Esophagus muscularis mucosa (tissue), 4 donors: ENCODE results near the gene SH3TC2. TPM values are rescaled to one million over a fixed set of nuclear protein-coding genes. Genes with fewer than 3 reads are reported as not detected.

ENCODE experiments used
- DNase-seq: peaks from one replicate; pipeline ENCODE4 v3.0.0-alpha.2; 2017; ENCODE audit errors: extremely low spot score
- H3K27ac ChIP-seq, 4 donors: fragments of 200-600 bp; sonication (generic); replicated peaks in 1 of 4; 1 replicate in 3 of 4; 2 replicates in 1 of 4; pipeline ENCODE4 v1.5.1; 2016 to 2019; ENCODE audit warnings: mild to moderate bottlenecking in 1 of 4
- H3K27me3 ChIP-seq, 4 donors: fragments of 200-600 bp; sonication (generic); one replicate each; pipeline versions ENCODE4 v1.5.1 to v1.6.0; 2016 to 2019
- H3K36me3 ChIP-seq, 4 donors: fragments of 200-600 bp; sonication (generic); one replicate each; pipeline ENCODE4 v1.5.1; 2016 to 2019
- H3K4me1 ChIP-seq, 4 donors: fragments of 200-600 bp; sonication (generic); one replicate each; pipeline ENCODE4 v1.5.1; 2016 to 2019
- H3K4me3 ChIP-seq, 4 donors: fragments of 200-600 bp; sonication (generic); 1 replicate in 2 of 4; 2 replicates in 2 of 4; pipeline ENCODE4 v1.5.1; 2016 to 2019; ENCODE audit warnings: mild to moderate bottlenecking in 4 of 4, moderate library complexity in 1 of 4
- H3K9me3 ChIP-seq, 4 donors: fragments of 200-600 bp; sonication (generic); 1 replicate in 3 of 4; 2 replicates in 1 of 4; pipeline ENCODE4 v1.5.1; 2016 to 2019
- CTCF ChIP-seq, 3 experiments: fragments of 200-600 bp in 2 of 3; fragments of 450-650 bp in 1 of 3; sonication (generic) in 2 of 3; IDR thresholded peaks; one replicate each; pipeline ENCODE4 v1.5.1; 2017 to 2019; ENCODE audit warnings: antibody characterized with exemption in 3 of 3, mild to moderate bottlenecking in 2 of 3, moderate library complexity in 1 of 3
- EP300 ChIP-seq: sonication (generic); formaldehyde crosslinking; IDR thresholded peaks from one replicate; pipeline ENCODE4 v1.6.1; 2017; ENCODE audit warnings: antibody characterized with exemption
- POLR2A ChIP-seq: fragments of 450-650 bp; IDR thresholded peaks from one replicate; pipeline ENCODE4 v1.6.1; 2017; ENCODE audit warnings: antibody characterized with exemption, moderate library complexity, mild to moderate bottlenecking, low read depth
- POLR2AphosphoS5 ChIP-seq, 2 donors: sonication (generic); formaldehyde crosslinking; IDR thresholded peaks; one replicate each; pipeline ENCODE4 v1.6.1; 2017; ENCODE audit warnings: antibody characterized with exemption in 2 of 2
- WGBS: methylation state at CpG from one replicate; pipeline ENCODE4 v1.1.5; 2018; 5-methylcytosine and 5-hydroxymethylcytosine counted together
- intact Hi-C: fragments of 100-400 bp; cut with DNase I; formaldehyde crosslinking; loops from one replicate; pipeline ENCODE4 v1.15.1; 2023
- total RNA-seq, 4 donors: library from RNA; depleted of rRNA; stranded (reverse); fragments of >200 nt; gene quantifications; one replicate each; pipeline versions ENCODE4 v1.1.0 to v1.2.1, GENCODE V29; 2016

SH3TC2 gene
- total RNA-seq, 4 donors from 2014 or later, result 0.84 to 2.4 (median 1.7) TPM

DNA sequence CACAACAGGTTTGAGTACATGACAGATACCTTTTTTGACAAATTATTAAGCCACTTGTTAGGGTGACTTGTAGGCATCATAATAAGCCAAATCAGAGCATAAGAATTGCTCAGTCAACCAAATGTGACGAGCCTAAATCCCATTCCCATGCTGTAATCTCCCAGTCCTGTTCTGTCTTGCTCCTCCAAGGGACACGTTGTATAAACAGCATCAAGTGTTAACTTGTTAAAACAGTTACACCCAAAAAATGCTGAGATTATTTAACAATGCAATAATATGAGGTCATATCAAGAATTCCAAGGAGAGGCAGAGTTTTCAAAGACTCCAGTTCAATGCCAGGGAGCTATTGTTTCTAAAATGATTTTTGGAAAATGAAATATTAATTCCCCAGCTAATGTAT, 76.2 kb downstream of the SH3TC2 start:
- intact Hi-C loops, result no loop called here
- TF ChIP-seq EP300, result no peak
- no peak for TF ChIP-seq CTCF (IDR thresholded peaks at IDR 0.05)
- no peak for TF ChIP-seq POLR2A
- no peak for TF ChIP-seq POLR2AphosphoS5 (IDR thresholded peaks at IDR 0.05)
- no peaks in the 10 kb centered on the region for H3K27me3 ChIP-seq
- no peak overlapping the region for H3K4me3 ChIP-seq
- no peaks in the 10 kb centered on the region for H3K9me3 ChIP-seq
- no peak overlapping the region for H3K27ac ChIP-seq
- H3K4me1 ChIP-seq, result peaks cover 1 to 3% (median 2%) of the 10 kb centered on the region in 4 donors
- no peak for DNase-seq
- 73% methylated on average over 2 of the region's 2 CpGs for WGBS
- H3K36me3 ChIP-seq, result no peaks in the 10 kb centered on the region

DNA sequence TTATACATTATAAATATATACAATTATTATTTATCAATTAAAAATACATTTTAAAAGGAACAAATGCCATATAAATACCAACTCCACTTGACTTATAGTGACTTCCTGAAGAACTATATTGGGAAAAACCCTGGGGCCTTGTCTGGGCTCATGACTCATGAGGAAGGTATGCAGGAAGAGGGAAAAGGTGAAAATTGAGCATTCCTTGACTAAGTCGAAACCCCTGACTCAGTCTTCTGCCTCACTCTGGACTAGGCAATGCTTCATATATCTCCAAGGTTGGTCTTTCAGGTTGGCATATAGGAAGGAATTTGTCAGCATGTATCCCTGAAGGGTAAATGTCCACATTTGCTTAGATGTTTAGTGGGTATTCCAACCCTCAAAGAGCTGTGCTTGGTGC, 78.5 kb downstream of the SH3TC2 start:
- Histone ChIP-seq H3K4me1 (peaks cover 3 to 17% (median 9%) of the 10 kb centered on the region in 4 donors), H3K27ac (no peak overlapping the region), H3K36me3 (no peaks in the 10 kb centered on the region), H3K4me3 (no peak overlapping the region), H3K27me3 (no peaks in the 10 kb centered on the region), H3K9me3 (no peaks in the 10 kb centered on the region)
- WGBS, result 56% methylated on average over 1 of the region's 1 CpG
- TF ChIP-seq POLR2A (no peak), EP300 (no peak), POLR2AphosphoS5 (IDR thresholded peaks at IDR 0.05) (no peak), CTCF (IDR thresholded peaks at IDR 0.05) (no peak)
- no peak for DNase-seq
- intact Hi-C loops, result no loop called here

DNA sequence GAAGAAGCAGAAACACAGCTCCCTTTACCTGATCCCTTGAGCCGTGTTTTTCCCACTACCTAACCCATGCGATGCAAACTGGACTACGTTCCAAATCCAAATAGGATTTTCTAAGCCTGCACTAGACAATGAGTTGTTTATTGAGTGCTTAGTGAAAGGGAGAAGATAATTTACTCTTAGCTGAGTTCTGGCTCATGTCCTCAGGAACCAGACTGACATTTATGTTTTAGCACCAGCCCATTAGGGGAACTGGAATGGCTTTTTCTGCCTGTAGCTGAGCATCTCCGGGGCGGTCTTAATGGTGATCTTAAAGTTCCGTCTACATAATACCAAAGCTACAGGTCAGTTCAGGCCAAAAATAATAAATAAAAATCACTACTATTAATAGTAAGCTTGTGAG, 81.5 kb downstream of the SH3TC2 start:
- 35% methylated on average over 6 of the region's 6 CpGs for WGBS
- intact Hi-C loops, result no loop called here

GRCh38 chr5:148980731-148981130, 82.1 kb downstream of the SH3TC2 start:
- intact Hi-C loops, result no loop called here
- no peaks in the 10 kb centered on the region for H3K27me3 ChIP-seq
- no peaks in the 10 kb centered on the region for H3K9me3 ChIP-seq
- H3K4me3 ChIP-seq, result no peak overlapping the region
- H3K4me1 ChIP-seq, result peaks cover 4 to 41% (median 16%) of the 10 kb centered on the region in 4 donors
- DNase-seq, result no peak
- WGBS, result 91% methylated on average over 3 of the region's 3 CpGs
- H3K36me3 ChIP-seq, result no peaks in the 10 kb centered on the region
- no peak overlapping the region for H3K27ac ChIP-seq
- TF ChIP-seq POLR2A (no peak), CTCF (IDR thresholded peaks at IDR 0.05) (no peak), EP300 (no peak), POLR2AphosphoS5 (IDR thresholded peaks at IDR 0.05) (no peak)

More for the DNA sequence above, 81.5 kb downstream of the SH3TC2 start:
- Histone ChIP-seq H3K4me1 (peaks cover 4 to 41% (median 16%) of the 10 kb centered on the region in 4 donors), H3K36me3 (no peaks in the 10 kb centered on the region), H3K9me3 (no peaks in the 10 kb centered on the region), H3K27ac (no peak overlapping the region), H3K27me3 (no peaks in the 10 kb centered on the region), H3K4me3 (no peak overlapping the region)
- DNase-seq, result no peak
- TF ChIP-seq POLR2AphosphoS5 (IDR thresholded peaks at IDR 0.05) (no peak), POLR2A (no peak), EP300 (no peak), CTCF (IDR thresholded peaks at IDR 0.05) (no peak)

DNA sequence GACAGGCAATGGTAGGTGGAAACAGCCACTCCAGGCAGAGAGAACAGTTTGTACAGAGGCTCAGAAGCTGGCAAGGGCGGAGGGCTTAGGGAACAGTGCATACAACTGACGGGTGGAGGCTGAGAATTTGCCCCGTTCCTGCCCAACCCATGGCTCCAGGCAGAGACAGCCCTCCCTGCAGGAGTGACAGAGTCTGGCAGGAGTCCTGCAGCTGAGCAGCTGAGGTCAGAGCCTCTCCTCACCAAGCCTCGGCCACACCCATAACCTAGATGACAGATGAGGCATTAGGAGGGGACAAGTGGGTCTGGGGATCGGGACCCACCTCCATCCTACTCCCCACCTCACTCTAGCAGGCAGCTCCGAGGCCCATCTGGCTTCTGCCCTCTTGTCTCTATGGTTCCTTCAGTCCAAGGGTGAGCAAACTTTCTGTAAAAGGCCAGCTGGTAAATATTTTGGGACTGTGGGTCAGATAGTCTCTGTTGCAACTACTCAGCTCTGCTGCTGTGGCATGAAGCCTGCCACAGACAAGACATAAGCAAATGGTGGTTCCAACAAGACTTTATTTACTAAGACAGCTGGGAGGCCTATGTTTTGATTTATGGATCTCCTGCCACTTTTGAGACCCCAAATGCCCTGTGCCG, 83.7 kb downstream of the SH3TC2 start:
- H3K36me3 ChIP-seq, result no peaks in the 10 kb centered on the region
- H3K27ac ChIP-seq, result peak overlapping the region in 1 of 4 donors; percentile 50
- no peak overlapping the region for H3K4me3 ChIP-seq
- no peak for TF ChIP-seq CTCF (IDR thresholded peaks at IDR 0.05)
- TF ChIP-seq EP300, result no peak
- TF ChIP-seq POLR2A, result no peak
- no peak for TF ChIP-seq POLR2AphosphoS5 (IDR thresholded peaks at IDR 0.05)
- no peaks in the 10 kb centered on the region for H3K9me3 ChIP-seq
- no peaks in the 10 kb centered on the region for H3K27me3 ChIP-seq
- peaks cover 4 to 41% (median 16%) of the 10 kb centered on the region in 4 donors for H3K4me1 ChIP-seq
- WGBS, result 91% methylated on average over 7 of the region's 7 CpGs
- no peak for DNase-seq
- intact Hi-C loops, result no loop called here
